A673 (cell line): ENCODE data around the gene STK32A. TPM values are rescaled to one million over a fixed set of nuclear protein-coding genes. Genes with fewer than 3 reads are reported as not detected.

Experiments used
- BruUV-seq: library from RNA; stranded (reverse); fragments of 400-500 nt; replicated peaks from 2 replicates; lab custom pipeline; 2021; lab: Mats Ljungman, UMichigan
- CTCF ChIA-PET: fragments of 300-600 bp; sonication (Branson Sonifier 250); formaldehyde crosslinking; loops from one replicate; lab custom pipeline; 2022; ENCODE audit warnings: antibody characterized with exemption; lab: Charles Lee
- POLR2A ChIA-PET: fragments of 300-600 bp; sonication (Branson Sonifier 250); formaldehyde crosslinking; loops from one replicate; lab custom pipeline; 2022; ENCODE audit warnings: antibody characterized with exemption; ENCODE audit not compliant: low non-redundant PET; lab: Charles Lee
- DNase-seq: peaks from one replicate; pipeline ENCODE4 v3.0.0-alpha.2; 2015; ENCODE audit warnings: low spot score
- H3K27ac ChIP-seq: fragments of 200-600 bp; sonication (generic); 2 replicates; pipeline ENCODE4 v1.5.1; 2016; ENCODE audit warnings: mixed run types, low read depth, mild to moderate bottlenecking, mixed read lengths, antibody characterized with exemption, low read length; ENCODE audit not compliant: poor library complexity, severe bottlenecking
- H3K27me3 ChIP-seq: fragments of 200-600 bp; sonication (generic); replicated peaks from 2 replicates; pipeline ENCODE4 v1.6.1; 2017; ENCODE audit warnings: mixed run types, low read depth, mild to moderate bottlenecking, mixed read lengths, antibody characterized with exemption, low read length; ENCODE audit not compliant: insufficient read depth, poor library complexity
- H3K36me3 ChIP-seq: fragments of 200-600 bp; sonication (generic); 2 replicates; pipeline ENCODE4 v1.6.1; 2016; ENCODE audit warnings: mixed run types, mild to moderate bottlenecking, mixed read lengths, antibody characterized with exemption, low read length; ENCODE audit not compliant: insufficient read depth, poor library complexity, severe bottlenecking
- H3K4me1 ChIP-seq: fragments of 200-600 bp; sonication (generic); 2 replicates; pipeline ENCODE4 v1.6.1; 2017; ENCODE audit warnings: mixed run types, mild to moderate bottlenecking, mixed read lengths, antibody characterized with exemption, low read length; ENCODE audit not compliant: insufficient read depth, poor library complexity, severe bottlenecking
- H3K4me3 ChIP-seq: fragments of 200-600 bp; sonication (generic); 2 replicates; pipeline ENCODE4 v1.5.1; 2016; ENCODE audit warnings: low read depth, mixed run types, mild to moderate bottlenecking, mixed read lengths, low read length; ENCODE audit not compliant: poor library complexity, severe bottlenecking
- H3K9me3 ChIP-seq: fragments of 200-600 bp; sonication (generic); 2 replicates; pipeline ENCODE4 v1.6.1; 2016; ENCODE audit warnings: mixed run types, low read depth, mild to moderate bottlenecking, mixed read lengths, antibody characterized with exemption, low read length; ENCODE audit not compliant: poor library complexity, severe bottlenecking
- EZH2 ChIP-seq: fragments of 200-600 bp; sonication (generic); IDR thresholded peaks from 2 replicates; pipeline ENCODE4 v1.6.1; 2017; ENCODE audit warnings: borderline replicate concordance, low read depth, mild to moderate bottlenecking, mixed read lengths, antibody characterized with exemption, low read length; ENCODE audit not compliant: poor library complexity, severe bottlenecking
- intact Hi-C: fragments of 100-400 bp; cut with micrococcal nuclease; formaldehyde crosslinking; loops from one replicate; pipeline ENCODE4 v1.10.0; 2022; ENCODE audit not compliant: unreplicated experiment
- total RNA-seq: library from RNA; stranded (reverse); gene quantifications from 2 replicates; pipeline ENCODE4 v1.2.3, GENCODE V29; 2021
- TF ChIP-seq, protein P1 (sequence below): fragments of 300-800, 200-600 bp; sonication (generic); conservative IDR thresholded peaks from 2 replicates; pipeline ENCODE4 v1.5.1; 2017; ENCODE audit warnings: low read depth, mild to moderate bottlenecking, antibody characterized with exemption, low read length, moderate library complexity, mixed read lengths

The STK32A gene
- total RNA-seq, 1 experiment from 2014 or later = not detected

GRCh38 chr5:147317978-147318684, 83.3 kb downstream of the STK32A start:
- no peaks in the 10 kb centered on the region for H3K9me3 ChIP-seq
- no peaks in the 10 kb centered on the region for H3K36me3 ChIP-seq
- no peaks in the 10 kb centered on the region for H3K4me1 ChIP-seq
- TF ChIP-seq, protein P1, sequence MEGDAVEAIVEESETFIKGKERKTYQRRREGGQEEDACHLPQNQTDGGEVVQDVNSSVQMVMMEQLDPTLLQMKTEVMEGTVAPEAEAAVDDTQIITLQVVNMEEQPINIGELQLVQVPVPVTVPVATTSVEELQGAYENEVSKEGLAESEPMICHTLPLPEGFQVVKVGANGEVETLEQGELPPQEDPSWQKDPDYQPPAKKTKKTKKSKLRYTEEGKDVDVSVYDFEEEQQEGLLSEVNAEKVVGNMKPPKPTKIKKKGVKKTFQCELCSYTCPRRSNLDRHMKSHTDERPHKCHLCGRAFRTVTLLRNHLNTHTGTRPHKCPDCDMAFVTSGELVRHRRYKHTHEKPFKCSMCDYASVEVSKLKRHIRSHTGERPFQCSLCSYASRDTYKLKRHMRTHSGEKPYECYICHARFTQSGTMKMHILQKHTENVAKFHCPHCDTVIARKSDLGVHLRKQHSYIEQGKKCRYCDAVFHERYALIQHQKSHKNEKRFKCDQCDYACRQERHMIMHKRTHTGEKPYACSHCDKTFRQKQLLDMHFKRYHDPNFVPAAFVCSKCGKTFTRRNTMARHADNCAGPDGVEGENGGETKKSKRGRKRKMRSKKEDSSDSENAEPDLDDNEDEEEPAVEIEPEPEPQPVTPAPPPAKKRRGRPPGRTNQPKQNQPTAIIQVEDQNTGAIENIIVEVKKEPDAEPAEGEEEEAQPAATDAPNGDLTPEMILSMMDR = no peak
- no peak for TF ChIP-seq EZH2
- H3K27ac ChIP-seq = no peak overlapping the region
- H3K27me3 ChIP-seq = peaks cover 3% of the 10 kb centered on the region
- ChIA-PET POLR2A (interaction anchor here (0.6 kb wide), 1 partner anchor 95 kb away, joined by 3 read pairs; no protein-coding TSS in a partner anchor), CTCF (interaction anchor here (0.7 kb wide), 2 partner anchors 40 to 129 kb away, joined by 3 to 4 read pairs; no protein-coding TSS in a partner anchor)
- no peak overlapping the region for H3K4me3 ChIP-seq
- BruUV-seq = no TSS peak
- intact Hi-C loops = no loop called here
- DNase-seq = no peak

DNA sequence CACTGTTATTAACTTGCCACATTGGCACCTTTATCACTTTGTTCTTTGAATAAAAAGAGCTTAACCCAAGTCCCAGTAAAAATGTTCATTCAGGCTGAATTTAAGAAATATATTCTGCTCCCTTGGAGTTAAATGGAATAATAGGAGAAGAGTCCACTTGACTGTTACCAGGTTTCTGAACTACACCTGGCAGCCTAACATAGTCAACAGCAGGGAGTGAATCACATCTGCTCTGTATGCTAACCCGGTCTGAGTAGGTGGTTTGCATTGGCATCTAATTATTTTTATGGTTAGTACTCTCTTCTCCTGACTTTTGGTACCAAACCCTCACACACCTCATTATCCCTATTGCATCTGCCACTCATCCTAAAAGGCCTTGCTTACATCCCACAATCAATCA, 86.7 kb downstream of the STK32A start:
- no peak overlapping the region for H3K4me3 ChIP-seq
- no peaks in the 10 kb centered on the region for H3K9me3 ChIP-seq
- peaks cover 11% of the 10 kb centered on the region for H3K27me3 ChIP-seq
- intact Hi-C loops = no loop called here
- ChIA-PET POLR2A (no interaction called here), CTCF (no interaction called here)
- H3K4me1 ChIP-seq = no peaks in the 10 kb centered on the region
- no peaks in the 10 kb centered on the region for H3K36me3 ChIP-seq
- BruUV-seq = no TSS peak
- no peak for DNase-seq
- no peak overlapping the region for H3K27ac ChIP-seq
- TF ChIP-seq, protein P1 = no peak
- TF ChIP-seq EZH2 = no peak

GRCh38 chr5:147327421-147327820, 92.6 kb downstream of the STK32A start:
- intact Hi-C loops = no loop called here

More at GRCh38 chr5:147327421-147327820, 92.6 kb downstream of the STK32A start:
- ChIA-PET CTCF (no interaction called here), POLR2A (no interaction called here)
- no peak for DNase-seq
- TF ChIP-seq EZH2 = no peak
- TF ChIP-seq, protein P1 = no peak
- no TSS peak for BruUV-seq
- H3K27ac ChIP-seq = no peak overlapping the region
- no peaks in the 10 kb centered on the region for H3K9me3 ChIP-seq
- no peaks in the 10 kb centered on the region for H3K36me3 ChIP-seq
- H3K27me3 ChIP-seq = peaks cover 41% of the 10 kb centered on the region
- H3K4me1 ChIP-seq = no peaks in the 10 kb centered on the region
- no peak overlapping the region for H3K4me3 ChIP-seq
